Fibroblast of villous mesenchyme (primary cell): Measurements from ENCODE around the gene ITGBL1. TPM values are rescaled to one million over a fixed set of nuclear protein-coding genes. Genes with fewer than 3 reads are reported as not detected.
A peak's percentile ranks its signal among the peaks of the same experiment; 100 is the strongest.

Experiments
- DNase-seq: peaks from one replicate; pipeline ENCODE4 v3.0.0-alpha.2; 2010; ENCODE audit warnings: low read depth
- H3K4me3 ChIP-seq: 2 replicates; pipeline ENCODE4 v1.5.1; 2011; ENCODE audit warnings: low read depth, mild to moderate bottlenecking, low read length
- total RNA-seq: library from RNA; depleted of rRNA; stranded (reverse); fragments of >200 nt; gene quantifications from 2 replicates; pipeline ENCODE4 v1.2.3, GENCODE V29; 2012
- TF ChIP-seq, protein P1 (sequence below): IDR thresholded peaks from 2 replicates; pipeline ENCODE4 v1.5.1; 2012; ENCODE audit warnings: low read depth, mild to moderate bottlenecking, low read length; ENCODE audit not compliant: insufficient read depth

The ITGBL1 gene
- total RNA-seq, 1 donor, result 21.2 TPM

DNA sequence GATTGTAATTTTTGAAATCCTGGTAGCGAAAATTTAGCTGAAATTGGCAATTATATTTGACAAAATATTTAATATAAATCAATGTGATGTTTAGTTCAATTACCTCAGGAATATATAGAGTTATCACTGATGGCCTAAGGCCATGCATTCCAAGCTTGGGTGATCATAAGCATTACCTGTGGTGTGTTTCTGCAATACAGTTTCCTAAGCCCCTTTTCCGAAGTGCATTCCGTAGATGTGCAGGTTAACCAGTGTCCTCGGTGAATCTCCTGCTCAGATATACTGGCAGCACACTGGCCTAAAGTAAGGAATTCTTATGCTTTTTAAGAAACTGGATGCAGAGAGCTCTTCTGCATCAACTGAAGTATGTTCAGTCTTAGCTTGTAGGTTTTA, 35.0 kb downstream of the ITGBL1 start:
- DNase-seq, result no peak
- H3K4me3 ChIP-seq, result no peak overlapping the region
- TF ChIP-seq, protein P1, sequence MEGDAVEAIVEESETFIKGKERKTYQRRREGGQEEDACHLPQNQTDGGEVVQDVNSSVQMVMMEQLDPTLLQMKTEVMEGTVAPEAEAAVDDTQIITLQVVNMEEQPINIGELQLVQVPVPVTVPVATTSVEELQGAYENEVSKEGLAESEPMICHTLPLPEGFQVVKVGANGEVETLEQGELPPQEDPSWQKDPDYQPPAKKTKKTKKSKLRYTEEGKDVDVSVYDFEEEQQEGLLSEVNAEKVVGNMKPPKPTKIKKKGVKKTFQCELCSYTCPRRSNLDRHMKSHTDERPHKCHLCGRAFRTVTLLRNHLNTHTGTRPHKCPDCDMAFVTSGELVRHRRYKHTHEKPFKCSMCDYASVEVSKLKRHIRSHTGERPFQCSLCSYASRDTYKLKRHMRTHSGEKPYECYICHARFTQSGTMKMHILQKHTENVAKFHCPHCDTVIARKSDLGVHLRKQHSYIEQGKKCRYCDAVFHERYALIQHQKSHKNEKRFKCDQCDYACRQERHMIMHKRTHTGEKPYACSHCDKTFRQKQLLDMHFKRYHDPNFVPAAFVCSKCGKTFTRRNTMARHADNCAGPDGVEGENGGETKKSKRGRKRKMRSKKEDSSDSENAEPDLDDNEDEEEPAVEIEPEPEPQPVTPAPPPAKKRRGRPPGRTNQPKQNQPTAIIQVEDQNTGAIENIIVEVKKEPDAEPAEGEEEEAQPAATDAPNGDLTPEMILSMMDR, result no peak

- TF ChIP-seq, protein P1, result no peak
- H3K4me3 ChIP-seq, result no peak overlapping the region
- peak; percentile 15 for DNase-seq
Observed at GRCh38 chr13:101488734-101489133, 36.3 kb downstream of the ITGBL1 start.

DNA sequence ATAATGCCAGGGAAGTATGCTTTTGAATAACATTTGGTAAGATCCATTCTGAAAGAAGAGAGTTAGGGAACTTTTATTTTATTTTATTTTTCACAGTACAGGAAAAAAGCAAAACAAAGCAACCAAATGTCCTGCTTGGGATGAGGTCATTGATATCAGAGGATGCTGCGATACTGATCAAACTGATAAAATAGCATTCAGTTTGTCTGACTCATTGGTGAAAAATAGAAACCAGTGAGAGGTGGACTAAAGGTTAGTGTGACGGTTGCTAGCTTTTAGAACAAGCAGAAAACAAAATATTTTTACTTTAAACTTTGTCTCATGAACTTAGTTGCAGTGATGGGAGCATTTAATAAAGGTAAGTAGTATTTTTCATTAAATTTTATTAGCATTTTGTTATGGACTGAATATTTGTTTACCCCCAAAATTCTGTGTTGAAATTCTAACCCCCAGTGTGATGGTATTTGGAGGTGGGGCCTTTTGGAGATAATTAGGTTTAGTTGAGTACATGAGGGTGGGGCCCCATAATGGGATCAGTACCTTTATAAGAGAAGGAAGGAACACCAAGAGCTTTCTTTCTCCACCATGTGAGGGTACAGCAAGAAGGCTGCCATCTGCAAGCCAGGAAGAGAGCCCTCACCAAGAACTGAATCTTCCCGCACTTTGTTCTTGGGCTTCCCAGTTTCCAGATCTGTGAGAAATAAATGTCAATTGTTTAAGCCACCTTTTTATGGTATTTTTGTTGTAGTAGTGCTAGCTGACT, 37.3 kb downstream of the ITGBL1 start:
- TF ChIP-seq, protein P1, result no peak
- peak; percentile 64 for DNase-seq

DNA sequence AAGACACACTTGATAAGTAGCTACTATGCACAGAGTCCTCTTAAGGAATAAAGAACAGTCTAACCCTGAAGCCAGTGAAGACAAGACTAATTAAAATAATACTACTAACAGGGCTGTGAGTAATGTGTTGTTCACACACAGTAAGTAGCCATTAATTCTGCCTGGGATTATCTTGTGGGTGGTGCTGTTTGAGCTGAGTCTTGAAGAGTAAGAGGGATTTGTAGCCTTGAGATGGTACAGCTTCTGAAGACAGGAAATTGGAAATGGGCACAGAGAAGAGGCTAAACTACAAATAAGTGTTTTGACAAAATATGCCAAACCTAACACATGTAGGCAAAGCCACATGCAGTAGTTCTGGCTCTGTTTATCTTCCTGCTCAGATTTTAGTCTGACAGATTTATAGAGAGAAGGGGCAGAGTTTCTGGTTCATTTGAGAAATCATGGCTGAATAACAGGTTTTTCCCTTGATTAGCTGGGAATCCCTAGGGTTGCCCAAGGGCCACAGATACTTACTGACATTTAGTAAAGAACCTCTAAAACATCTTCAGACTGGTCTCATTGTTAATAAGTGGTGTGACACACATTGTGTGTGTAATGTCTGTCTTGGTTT, 38.0 kb downstream of the ITGBL1 start:
- H3K4me3 ChIP-seq, result no peak overlapping the region
- peak; percentile 40 for DNase-seq
- TF ChIP-seq, protein P1, result no peak

More for the DNA sequence above, 37.3 kb downstream of the ITGBL1 start:
- no peak overlapping the region for H3K4me3 ChIP-seq

DNA sequence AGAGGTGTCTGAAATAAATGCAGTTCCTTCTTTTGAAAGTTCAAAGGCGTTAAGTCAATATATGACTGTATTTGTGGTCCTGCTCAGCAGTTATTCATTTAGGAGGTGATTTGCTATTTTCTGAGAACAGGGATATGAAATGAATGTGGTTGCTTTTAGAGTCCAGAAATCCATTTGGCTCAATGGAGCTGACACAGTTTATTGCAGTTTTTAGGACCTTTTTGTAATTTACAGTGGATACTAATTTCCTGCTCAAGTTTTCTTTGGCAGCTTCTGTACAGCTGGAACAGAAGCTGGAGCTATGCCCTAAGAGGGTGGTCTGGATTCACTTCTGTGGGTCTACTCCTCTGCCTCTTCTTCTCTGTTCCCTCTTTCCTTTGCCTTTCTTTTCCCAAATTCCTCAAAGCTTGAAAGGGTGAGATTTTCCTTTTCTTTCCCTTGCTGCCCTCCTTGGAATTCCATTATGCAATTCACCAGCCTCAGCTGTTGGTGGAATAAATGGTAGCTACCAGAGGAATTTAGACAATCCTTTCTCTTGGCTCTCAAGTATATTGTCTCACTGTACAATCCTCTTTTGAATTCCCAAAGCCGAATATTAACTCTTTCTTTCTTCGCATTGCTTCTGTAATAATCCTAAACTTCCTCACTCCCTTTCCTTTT, 39.9 kb downstream of the ITGBL1 start:
- TF ChIP-seq, protein P1, result no peak
- no peak for DNase-seq
- H3K4me3 ChIP-seq, result no peak overlapping the region

DNA sequence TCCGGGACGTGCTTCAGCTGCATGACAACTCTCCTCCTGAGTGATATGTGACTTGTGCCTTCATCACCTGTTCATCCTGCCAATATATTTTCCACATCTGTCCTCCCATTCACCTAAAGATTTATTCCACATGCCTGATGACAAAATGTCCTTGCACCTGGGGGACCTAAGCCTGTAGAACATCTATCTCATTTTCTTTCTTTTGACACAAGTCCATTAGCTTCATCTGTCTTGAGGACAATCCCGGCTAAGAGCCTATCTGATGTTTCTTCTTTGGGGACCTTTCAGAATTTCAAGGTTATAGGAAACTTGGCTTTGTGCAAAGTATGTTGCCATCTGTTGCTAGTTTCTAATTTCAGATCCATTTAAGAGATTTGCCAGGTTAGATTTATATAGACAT, 41.1 kb downstream of the ITGBL1 start:
- DNase-seq, result no peak
- no peak overlapping the region for H3K4me3 ChIP-seq
- TF ChIP-seq, protein P1, result no peak
